Kidney epithelial cell (primary cell): ENCODE data around the gene CRACR2B. TPM values are rescaled to one million over a fixed set of nuclear protein-coding genes. Genes with fewer than 3 reads are reported as not detected.

Experiments
- DNase-seq: peaks from one replicate; pipeline ENCODE4 v3.0.0-alpha.2; 2010; ENCODE audit warnings: low read depth
- H3K27me3 ChIP-seq: 2 replicates; pipeline ENCODE4 v1.6.0; 2011; ENCODE audit warnings: low read length; ENCODE audit not compliant: control insufficient read depth, insufficient read depth
- H3K36me3 ChIP-seq: 2 replicates; pipeline ENCODE4 v1.5.1; 2011; ENCODE audit warnings: low read length; ENCODE audit not compliant: control insufficient read depth, insufficient read depth
- H3K4me3 ChIP-seq: 2 replicates; pipeline ENCODE4 v1.5.1; 2011; ENCODE audit warnings: low read depth, mild to moderate bottlenecking, control low read depth, low read length
- total RNA-seq: library from RNA; depleted of rRNA; stranded (reverse); fragments of >200 nt; gene quantifications from 2 replicates; pipeline ENCODE4 v1.2.3, GENCODE V29; 2015
- TF ChIP-seq, protein P1 (sequence below): IDR thresholded peaks from 2 replicates; pipeline ENCODE4 v1.5.1; 2011; ENCODE audit warnings: mild to moderate bottlenecking, moderate library complexity, low read length, control low read depth, inconsistent platforms; ENCODE audit not compliant: insufficient read depth, poor library complexity, severe bottlenecking

The CRACR2B gene
- total RNA-seq, 1 donor from 2014 or later = 19.7 TPM

DNA sequence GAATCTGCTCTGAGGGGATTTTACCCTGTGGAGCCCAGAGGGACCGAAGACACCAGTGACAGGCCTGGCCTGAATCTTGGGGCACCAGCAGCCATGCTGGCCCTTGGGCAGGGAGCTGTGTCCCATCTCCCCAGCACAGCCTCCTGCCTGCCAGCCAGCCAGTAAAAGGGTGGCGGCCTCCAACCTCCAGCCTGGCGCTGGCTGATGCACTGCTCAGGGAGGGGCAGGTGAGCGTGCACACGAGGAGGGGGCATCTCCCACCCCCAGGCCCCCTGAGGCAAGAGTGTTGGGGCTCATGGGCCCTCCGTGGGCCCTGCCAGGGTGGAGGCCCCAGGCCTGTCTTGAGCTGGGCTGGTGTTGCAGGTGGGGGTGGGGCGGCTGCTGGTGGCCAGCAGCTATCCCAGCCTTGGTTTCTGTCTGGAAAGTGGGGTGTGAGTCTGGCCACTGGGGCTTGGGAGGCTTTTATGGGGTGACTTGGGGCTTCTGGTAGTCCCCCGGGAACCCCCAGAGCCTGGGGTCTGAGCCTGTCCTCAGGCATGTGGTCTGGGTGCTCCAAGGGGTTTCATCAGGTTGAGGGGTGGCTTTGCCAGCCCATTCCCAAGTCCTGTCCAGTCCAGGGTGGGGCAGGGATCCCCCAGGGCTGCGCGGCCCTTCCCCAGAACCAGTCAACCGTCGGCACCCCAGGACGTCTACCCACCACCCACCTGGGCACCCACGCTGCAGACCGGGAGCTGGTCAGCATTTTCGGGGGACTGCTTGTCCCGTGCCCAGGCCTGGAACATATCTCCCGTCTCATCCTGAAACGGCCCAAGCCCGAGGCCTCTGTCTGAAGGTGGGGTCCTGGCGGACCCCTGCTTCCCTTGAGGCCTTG, 32.8 kb downstream of the CRACR2B start:
- Histone ChIP-seq H3K4me3 (no peak overlapping the region), H3K36me3 (no peaks in the 10 kb centered on the region), H3K27me3 (no peaks in the 10 kb centered on the region)
- TF ChIP-seq, protein P1, sequence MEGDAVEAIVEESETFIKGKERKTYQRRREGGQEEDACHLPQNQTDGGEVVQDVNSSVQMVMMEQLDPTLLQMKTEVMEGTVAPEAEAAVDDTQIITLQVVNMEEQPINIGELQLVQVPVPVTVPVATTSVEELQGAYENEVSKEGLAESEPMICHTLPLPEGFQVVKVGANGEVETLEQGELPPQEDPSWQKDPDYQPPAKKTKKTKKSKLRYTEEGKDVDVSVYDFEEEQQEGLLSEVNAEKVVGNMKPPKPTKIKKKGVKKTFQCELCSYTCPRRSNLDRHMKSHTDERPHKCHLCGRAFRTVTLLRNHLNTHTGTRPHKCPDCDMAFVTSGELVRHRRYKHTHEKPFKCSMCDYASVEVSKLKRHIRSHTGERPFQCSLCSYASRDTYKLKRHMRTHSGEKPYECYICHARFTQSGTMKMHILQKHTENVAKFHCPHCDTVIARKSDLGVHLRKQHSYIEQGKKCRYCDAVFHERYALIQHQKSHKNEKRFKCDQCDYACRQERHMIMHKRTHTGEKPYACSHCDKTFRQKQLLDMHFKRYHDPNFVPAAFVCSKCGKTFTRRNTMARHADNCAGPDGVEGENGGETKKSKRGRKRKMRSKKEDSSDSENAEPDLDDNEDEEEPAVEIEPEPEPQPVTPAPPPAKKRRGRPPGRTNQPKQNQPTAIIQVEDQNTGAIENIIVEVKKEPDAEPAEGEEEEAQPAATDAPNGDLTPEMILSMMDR = no peak
- no peak for DNase-seq

DNA sequence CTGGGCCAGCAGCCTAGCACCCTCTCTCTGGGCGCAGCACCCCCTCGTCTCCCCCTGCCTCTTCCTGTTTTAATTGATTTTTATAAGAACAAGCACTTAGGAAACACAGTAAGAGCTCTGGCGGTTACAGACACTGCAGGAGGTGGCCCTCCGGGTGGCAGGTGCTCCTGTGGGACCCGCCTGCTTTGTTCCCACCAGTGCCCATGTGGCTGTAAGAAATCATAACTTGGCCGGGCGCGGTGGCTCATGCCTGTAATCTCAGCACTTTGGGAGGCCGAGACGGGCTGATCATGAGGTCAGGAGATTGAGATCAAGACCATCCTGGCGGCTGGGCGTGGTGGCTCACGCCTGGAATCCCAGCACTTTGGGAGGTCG, 33.4 kb downstream of the CRACR2B start:
- TF ChIP-seq, protein P1 = no peak
- no peak for DNase-seq
- no peaks in the 10 kb centered on the region for H3K36me3 ChIP-seq
- H3K27me3 ChIP-seq = no peaks in the 10 kb centered on the region
- H3K4me3 ChIP-seq = no peak overlapping the region

DNA sequence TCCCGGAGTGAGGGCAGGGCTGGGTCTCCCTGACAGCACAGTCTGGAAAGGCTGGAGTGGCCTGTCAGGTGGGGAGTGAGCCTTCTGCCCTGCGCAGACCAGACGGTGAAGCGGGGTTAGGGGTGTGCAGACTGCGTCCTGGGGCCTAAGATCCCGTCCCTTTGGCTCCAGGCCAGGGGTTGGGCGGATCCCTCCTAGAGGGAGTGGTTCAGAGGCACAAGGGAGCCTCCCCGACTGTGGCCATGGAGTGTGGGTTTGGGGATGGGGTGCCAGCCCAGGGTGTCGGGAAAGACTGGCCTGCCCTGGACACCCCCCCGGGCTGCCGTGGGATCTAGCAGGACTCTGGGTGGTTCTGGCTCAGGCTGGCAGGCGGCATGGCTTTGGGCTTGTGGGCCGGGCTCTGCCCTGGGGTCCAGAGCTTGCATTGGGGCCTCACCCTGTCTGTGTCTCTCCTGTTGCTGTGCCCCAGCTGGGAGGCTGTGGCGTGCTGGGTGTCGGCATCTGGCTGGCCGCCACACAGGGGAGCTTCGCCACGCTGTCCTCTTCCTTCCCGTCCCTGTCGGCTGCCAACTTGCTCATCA, 34.5 kb downstream of the CRACR2B start:
- TF ChIP-seq, protein P1 = no peak
- no peak overlapping the region for H3K4me3 ChIP-seq
- no peaks in the 10 kb centered on the region for H3K27me3 ChIP-seq
- H3K36me3 ChIP-seq = no peaks in the 10 kb centered on the region
- DNase-seq = no peak

DNA sequence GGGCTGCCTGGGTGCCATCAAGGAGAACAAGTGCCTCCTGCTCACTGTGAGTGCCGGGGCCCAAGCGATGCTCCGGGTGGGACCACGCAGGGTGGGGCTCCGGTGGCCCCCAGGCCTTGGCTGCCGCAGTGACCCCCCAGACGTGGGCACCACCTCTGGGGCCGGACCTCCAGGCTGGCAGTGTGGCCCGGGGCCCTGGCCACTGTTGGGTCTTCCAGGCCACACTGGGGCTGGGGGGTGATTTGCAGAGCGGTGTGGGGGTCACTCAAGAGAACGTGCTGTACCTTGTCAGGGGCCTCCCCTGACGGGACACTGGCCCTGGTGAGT, 34.9 kb downstream of the CRACR2B start:
- Histone ChIP-seq H3K27me3 (no peaks in the 10 kb centered on the region), H3K36me3 (no peaks in the 10 kb centered on the region), H3K4me3 (no peak overlapping the region)
- TF ChIP-seq, protein P1 = no peak
- DNase-seq = no peak

DNA sequence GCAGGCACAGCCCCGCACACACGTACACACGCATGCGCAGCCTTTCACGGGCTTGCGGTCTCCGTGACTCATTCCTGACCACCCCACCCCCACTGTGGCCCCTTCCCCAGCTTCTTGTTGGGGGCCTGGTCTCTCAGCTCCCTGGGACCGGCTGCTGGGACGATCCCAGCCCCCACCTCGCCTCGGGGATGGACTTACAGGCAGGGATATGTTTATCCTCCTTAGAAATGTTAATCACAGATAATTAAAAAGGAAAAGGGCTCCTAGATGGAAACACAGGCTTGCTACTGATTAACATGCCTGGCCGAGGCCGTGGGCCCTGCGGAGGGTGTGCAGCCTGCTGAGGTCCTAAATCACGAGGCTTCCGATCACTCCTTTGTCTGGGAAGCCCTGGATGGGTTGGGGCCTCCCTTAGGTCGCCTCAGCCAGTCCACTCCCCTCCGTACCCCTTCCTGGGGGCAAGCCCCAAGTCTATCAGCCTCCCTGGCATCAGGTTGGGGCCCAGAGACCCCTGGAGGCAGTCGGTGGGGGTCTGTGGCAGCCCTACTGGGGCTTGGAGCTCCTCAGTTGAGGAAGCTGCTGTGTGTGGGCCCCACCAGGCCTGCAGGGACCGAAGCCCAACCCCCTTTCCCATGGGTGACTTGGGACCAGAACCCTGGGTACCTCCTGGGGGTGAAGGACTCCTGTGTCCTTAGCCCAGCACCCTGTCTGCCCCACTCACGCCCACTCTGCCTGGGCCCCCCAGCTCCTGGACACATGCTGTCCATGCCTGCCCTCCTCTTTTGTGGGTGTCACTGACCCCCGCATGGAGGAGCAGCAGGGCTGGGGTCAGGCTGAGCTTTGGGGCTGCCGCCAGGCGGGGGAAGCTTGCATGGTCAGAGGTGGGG, 35.5 kb downstream of the CRACR2B start:
- no peaks in the 10 kb centered on the region for H3K36me3 ChIP-seq
- no peak for DNase-seq
- no peaks in the 10 kb centered on the region for H3K27me3 ChIP-seq
- TF ChIP-seq, protein P1 = no peak
- H3K4me3 ChIP-seq = no peak overlapping the region
